Transverse colon (tissue), 4 donors: ENCODE data around the gene DNMBP. TPM values are rescaled to one million over a fixed set of nuclear protein-coding genes. Genes with fewer than 3 reads are reported as not detected.

Experiments used
- DNase-seq: peaks from one replicate; pipeline ENCODE4 v3.0.0-alpha.2; 2019
- H3K27ac ChIP-seq, 4 donors: fragments of 200-600 bp; sonication (generic); 2 replicates each; pipeline ENCODE4 v1.5.1; 2016 to 2018; ENCODE audit warnings: inconsistent platforms in 4 of 4
- H3K27me3 ChIP-seq: fragments of 200-600 bp; sonication (generic); 2 replicates; pipeline ENCODE4 v1.5.1; 2017; ENCODE audit warnings: inconsistent platforms
- H3K36me3 ChIP-seq, 4 donors: fragments of 200-600 bp; sonication (generic); 2 replicates each; pipeline ENCODE4 v1.5.1; 2017 to 2019; ENCODE audit warnings: inconsistent platforms in 4 of 4
- H3K4me1 ChIP-seq, 4 donors: fragments of 200-600 bp; sonication (generic); 2 replicates each; pipeline ENCODE4 v1.5.1; 2017 to 2020; ENCODE audit warnings: inconsistent platforms in 4 of 4
- H3K4me3 ChIP-seq, 4 donors: fragments of 200-600 bp; sonication (generic); 1 replicate in 1 of 4; 2 replicates in 3 of 4; pipeline versions ENCODE4 v1.5.1 to v1.6.1; 2017 to 2019; ENCODE audit warnings: inconsistent platforms in 4 of 4
- H3K9me3 ChIP-seq, 2 donors: fragments of 200-600 bp; sonication (generic); 2 replicates each; pipeline ENCODE4 v1.5.1; 2017 to 2019; ENCODE audit warnings: inconsistent platforms in 2 of 2
- EP300 ChIP-seq: sonication (generic); formaldehyde crosslinking; IDR thresholded peaks from one replicate; pipeline ENCODE4 v1.6.1; 2017; ENCODE audit warnings: antibody characterized with exemption, low read depth
- POLR2A ChIP-seq: fragments of 450-650 bp; IDR thresholded peaks from one replicate; pipeline ENCODE4 v1.6.1; 2016; ENCODE audit warnings: antibody characterized with exemption, mild to moderate bottlenecking, moderate library complexity
- POLR2AphosphoS5 ChIP-seq, 3 donors: sonication (generic); formaldehyde crosslinking; IDR thresholded peaks; one replicate each; pipeline ENCODE4 v1.6.1; 2016; ENCODE audit warnings: antibody characterized with exemption in 3 of 3
- WGBS, 2 donors: methylation state at CpG; one replicate each; pipeline ENCODE4 v1.1.5; 2018; ENCODE audit warnings: low coverage in 1 of 2; 5-methylcytosine and 5-hydroxymethylcytosine counted together
- in situ Hi-C, 4 donors: fragments of 200-750 bp; cut with MboI; loops; one replicate each; pipeline versions ENCODE4 v1.15.0 to v1.15.1; 2017; ENCODE audit warnings: low sequenced_read_pairs in 3 of 4, low pct_ligation_motif_present in 1 of 4, low pct_unique_long_range_greater_than_20kb in 1 of 4
- intact Hi-C: fragments of 100-400 bp; cut with DNase I; formaldehyde crosslinking; loops from one replicate; pipeline ENCODE4 v1.15.1; 2023; ENCODE audit warnings: low total_unique reads
- total RNA-seq, 4 donors: library from RNA; depleted of rRNA; stranded (reverse); fragments of >200 nt; gene quantifications; one replicate each; pipeline ENCODE4 v1.1.0, GENCODE V29; 2016
- TF ChIP-seq, protein P1 (sequence below), 5 experiments: fragments of 200-600 bp in 3 of 5; fragments of 450-650 bp in 2 of 5; sonication (generic) in 3 of 5; IDR thresholded peaks; 1 replicate in 2 of 5; 2 replicates in 3 of 5; pipeline ENCODE4 v1.5.1; 2016 to 2017; ENCODE audit warnings: antibody characterized with exemption in 5 of 5, inconsistent platforms in 3 of 5, mild to moderate bottlenecking in 2 of 5, moderate library complexity in 1 of 5

The DNMBP gene
- total RNA-seq, 4 donors from 2014 or later: 38.5 to 68.5 (median 48.0) TPM

DNA sequence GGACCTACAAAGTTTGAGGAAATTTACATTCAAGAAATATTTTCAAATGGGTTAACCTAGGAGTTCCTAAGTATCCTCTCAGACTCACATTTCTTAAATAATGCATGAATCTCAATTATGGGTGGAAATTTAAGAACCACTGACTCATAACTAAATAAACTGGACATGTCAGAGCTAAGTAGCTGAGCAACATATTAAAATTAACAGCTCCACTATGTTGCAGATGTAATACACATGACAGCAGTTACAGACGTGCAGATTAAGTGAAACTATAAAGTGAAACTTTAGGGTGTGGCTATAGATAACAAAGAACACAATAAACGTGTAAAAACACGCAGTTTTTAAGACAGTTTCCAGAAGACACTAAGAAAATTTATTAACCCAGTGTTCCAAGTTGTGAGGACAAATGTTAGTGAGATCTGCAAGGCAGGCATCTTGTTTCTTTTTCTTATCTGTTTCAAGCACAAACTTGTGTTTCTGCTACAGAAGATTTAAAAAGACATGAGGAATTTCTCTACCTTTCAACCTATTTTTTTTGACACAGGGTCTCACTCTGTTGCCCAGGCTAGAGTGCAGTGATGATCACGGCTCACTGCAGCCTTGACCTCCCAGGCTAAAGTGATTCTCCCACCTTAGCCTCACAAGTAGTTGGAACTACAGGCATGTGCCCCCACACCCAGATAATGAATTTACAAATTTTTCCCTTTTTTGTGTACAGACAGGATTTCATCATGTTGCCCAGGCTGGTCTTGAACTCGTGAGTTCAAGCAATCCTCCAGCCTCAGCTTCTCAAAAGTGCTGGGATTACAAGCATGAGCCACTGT, 25.3 kb downstream of the DNMBP start:
- 27 to 31% methylated on average over 5 of the region's 5 CpGs for WGBS, 2 donors
- H3K9me3 ChIP-seq: no peaks in the 10 kb centered on the region
- H3K4me3 ChIP-seq: no peak overlapping the region
- TF ChIP-seq POLR2AphosphoS5 (IDR thresholded peaks at IDR 0.05): no peak
- no peak for TF ChIP-seq POLR2A
- no peak for TF ChIP-seq EP300
- TF ChIP-seq, protein P1, sequence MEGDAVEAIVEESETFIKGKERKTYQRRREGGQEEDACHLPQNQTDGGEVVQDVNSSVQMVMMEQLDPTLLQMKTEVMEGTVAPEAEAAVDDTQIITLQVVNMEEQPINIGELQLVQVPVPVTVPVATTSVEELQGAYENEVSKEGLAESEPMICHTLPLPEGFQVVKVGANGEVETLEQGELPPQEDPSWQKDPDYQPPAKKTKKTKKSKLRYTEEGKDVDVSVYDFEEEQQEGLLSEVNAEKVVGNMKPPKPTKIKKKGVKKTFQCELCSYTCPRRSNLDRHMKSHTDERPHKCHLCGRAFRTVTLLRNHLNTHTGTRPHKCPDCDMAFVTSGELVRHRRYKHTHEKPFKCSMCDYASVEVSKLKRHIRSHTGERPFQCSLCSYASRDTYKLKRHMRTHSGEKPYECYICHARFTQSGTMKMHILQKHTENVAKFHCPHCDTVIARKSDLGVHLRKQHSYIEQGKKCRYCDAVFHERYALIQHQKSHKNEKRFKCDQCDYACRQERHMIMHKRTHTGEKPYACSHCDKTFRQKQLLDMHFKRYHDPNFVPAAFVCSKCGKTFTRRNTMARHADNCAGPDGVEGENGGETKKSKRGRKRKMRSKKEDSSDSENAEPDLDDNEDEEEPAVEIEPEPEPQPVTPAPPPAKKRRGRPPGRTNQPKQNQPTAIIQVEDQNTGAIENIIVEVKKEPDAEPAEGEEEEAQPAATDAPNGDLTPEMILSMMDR (IDR thresholded peaks at IDR 0.05): no peak
- no peaks in the 10 kb centered on the region for H3K27me3 ChIP-seq
- DNase-seq: no peak
- in situ Hi-C loops: no loop called here
- no peaks in the 10 kb centered on the region for H3K36me3 ChIP-seq
- peaks cover 0 to 36% (median 17%) of the 10 kb centered on the region in 4 donors for H3K4me1 ChIP-seq
- H3K27ac ChIP-seq: peak overlapping the region; percentile 71 to 77 (median 72)
- intact Hi-C loops: no loop called here

DNA sequence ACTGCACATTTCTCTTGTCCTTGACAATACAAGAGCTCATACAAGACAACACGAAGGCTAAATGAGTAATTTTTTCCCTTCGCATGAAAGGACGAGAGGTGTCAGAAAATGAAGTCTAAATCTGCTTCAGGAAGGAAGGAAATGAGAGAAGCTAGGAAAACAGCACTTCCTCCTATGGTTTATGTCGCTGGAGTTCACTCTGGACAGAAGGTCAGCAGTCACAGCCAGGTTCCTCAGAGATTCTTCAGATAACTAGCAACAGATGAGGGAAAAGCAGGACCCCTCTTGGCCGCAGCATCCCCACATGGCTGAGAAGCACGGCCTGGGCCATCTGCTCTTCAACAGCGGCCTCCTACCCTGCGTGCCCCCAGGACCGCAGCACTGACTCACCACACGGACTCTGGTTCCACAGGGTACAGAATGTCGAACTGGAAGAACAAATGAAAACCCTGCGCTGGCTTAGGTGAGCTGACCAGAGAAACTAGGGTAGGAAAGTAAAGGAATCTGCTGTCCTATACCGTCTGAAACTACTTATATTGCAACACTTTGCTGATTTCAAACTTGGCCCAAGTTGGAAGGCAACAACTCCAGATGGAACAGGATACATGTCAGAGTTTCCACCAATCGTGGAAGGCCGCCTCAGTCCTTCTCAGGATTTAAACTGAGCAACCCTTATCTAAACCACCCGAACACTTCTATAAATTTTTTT, 26.3 kb downstream of the DNMBP start:
- TF ChIP-seq POLR2A: no peak
- TF ChIP-seq, protein P1 (IDR thresholded peaks at IDR 0.05): no peak
- TF ChIP-seq POLR2AphosphoS5 (IDR thresholded peaks at IDR 0.05): no peak
- no peak for TF ChIP-seq EP300
- intact Hi-C loops: no loop called here
- peak overlapping the region; percentile 71 to 77 (median 72) for H3K27ac ChIP-seq
- no peaks in the 10 kb centered on the region for H3K27me3 ChIP-seq
- WGBS, 2 donors: 62 to 67% methylated on average over 5 to 16 of the region's 16 CpGs
- no peak for DNase-seq
- H3K36me3 ChIP-seq: no peaks in the 10 kb centered on the region
- no peaks in the 10 kb centered on the region for H3K9me3 ChIP-seq
- peaks cover 0 to 45% (median 17%) of the 10 kb centered on the region in 4 donors for H3K4me1 ChIP-seq
- H3K4me3 ChIP-seq: no peak overlapping the region
- in situ Hi-C loops: no loop called here

DNA sequence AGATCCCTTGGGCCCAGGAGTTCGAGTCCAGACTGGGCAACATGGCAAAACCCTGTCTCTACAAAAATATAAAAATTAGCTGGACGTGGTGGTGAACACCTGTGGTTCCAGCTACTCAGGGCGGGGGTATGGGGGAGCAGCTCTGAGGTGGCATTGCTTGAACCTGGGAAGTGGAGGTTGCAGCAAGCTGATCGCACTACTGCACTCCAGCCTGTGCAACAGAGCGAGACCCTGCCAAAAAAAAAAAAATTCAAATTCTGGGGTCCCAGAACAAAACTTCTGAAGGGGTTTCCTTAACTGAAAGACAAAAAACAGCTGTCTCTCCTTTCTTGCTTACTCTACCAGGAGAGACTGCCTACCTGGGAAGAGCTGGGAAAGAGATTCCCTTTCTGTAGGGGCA, 27.0 kb downstream of the DNMBP start:
- Histone ChIP-seq H3K9me3 (no peaks in the 10 kb centered on the region), H3K4me3 (no peak overlapping the region), H3K36me3 (no peaks in the 10 kb centered on the region), H3K4me1 (peaks cover 0 to 47% (median 18%) of the 10 kb centered on the region in 4 donors), H3K27me3 (no peaks in the 10 kb centered on the region), H3K27ac (peak overlapping the region; percentile 71 to 77 (median 72))
- intact Hi-C loops: no loop called here
- TF ChIP-seq, protein P1 (IDR thresholded peaks at IDR 0.05): no peak
- TF ChIP-seq POLR2AphosphoS5 (IDR thresholded peaks at IDR 0.05) (no peak), EP300 (no peak), POLR2A (no peak)
- in situ Hi-C loops: no loop called here
- WGBS, 2 donors: 50 to 80% methylated on average over 4 to 5 of the region's 5 CpGs
- no peak for DNase-seq

DNA sequence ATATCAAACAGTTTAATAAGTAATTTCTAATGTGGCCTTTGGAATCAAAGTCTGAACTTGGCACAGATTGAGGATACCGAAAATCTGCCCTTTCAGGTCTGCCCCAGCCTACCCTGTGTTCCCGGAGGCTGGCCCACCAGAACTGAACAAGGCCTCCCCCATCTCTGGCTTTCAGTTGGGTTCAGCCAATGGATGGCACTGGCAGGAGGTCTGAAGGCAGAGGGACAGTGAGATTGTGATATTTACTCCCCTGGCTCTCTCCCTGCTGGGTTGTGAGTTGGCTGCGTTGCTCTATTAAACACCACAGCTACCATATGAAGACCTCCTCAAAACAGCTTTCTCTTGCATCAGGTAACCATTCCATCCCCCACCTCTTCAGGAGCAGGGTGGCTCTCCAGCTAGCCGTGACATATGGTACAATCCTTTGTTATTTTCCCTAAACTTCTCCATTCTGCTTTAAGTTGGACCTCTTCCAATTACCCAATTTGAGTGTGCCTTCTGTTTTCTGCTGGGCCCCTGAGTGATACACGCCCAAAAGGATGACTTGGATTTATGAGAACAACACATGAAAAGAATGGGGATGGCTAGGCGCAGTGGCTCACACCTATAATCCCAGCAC, 28.1 kb downstream of the DNMBP start:
- Histone ChIP-seq H3K9me3 (no peaks in the 10 kb centered on the region), H3K4me3 (no peak overlapping the region), H3K27ac (no peak overlapping the region), H3K36me3 (no peaks in the 10 kb centered on the region), H3K27me3 (no peaks in the 10 kb centered on the region), H3K4me1 (peaks cover under 1 to 57% (median 27%) of the 10 kb centered on the region in 4 donors)
- TF ChIP-seq EP300 (no peak), POLR2AphosphoS5 (IDR thresholded peaks at IDR 0.05) (no peak), POLR2A (no peak)
- TF ChIP-seq, protein P1 (IDR thresholded peaks at IDR 0.05): no peak
- in situ Hi-C loops: no loop called here
- 80 to 84% methylated on average over 3 to 6 of the region's 6 CpGs for WGBS, 2 donors
- DNase-seq: no peak
- intact Hi-C loops: no loop called here
